ENCODE data around the gene MS4A6E.

MS4A6E gene

DNA sequence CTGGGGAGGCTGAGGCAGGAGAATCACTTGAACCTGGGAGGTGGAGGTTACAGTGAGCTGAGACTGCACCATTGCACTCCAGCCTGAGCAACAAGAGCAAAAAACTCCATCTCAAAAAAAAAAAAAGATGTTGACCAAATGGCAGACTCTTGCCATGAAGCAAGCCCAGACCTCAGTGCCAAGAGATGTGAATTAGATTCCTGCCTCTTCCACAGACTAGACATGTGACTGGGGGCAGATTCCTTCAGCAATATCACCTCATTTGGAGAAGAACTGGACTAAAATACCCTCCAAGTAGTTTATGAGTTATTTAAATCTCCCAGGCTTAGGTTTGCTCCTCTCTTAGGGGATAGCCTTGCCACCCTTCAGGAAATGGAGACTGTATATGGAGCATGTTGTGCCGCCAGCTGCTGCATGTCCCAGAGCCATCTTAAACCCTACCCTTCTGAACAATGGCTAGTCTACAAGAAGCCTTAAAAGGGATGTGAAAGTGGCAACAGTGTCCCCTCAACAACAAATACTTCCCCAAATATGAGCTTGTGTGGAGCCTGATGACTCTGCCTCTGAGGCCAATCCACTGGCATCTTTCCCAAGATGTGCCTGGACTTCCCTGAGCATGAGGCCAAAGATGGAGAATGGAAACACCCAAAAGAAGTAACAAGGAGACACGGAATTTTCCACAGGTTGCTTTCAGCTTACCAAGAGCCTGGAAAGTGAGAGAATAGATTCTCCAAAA is 50.5 kb downstream of the MS4A6E start:
- DNase-seq, result no peak

DNA sequence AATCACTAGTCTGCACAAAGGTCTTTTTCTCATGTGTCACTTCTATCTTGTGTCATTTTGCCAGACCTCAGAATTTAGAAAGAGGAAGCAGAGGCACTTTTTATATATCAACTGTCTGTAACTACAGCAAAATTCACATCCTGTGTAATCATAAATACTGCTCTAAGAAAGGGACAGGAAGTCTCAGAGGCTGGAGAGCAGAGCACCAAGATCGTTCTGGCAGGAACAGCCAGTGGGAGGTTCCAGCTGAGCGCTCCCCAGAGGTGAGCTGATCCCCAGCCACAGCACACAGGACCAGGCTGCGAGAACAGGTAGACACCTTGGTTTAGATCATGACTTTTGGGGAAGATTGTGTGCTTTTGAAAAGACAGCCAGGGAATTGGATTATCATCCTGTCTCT is 51.3 kb downstream of the MS4A6E start, which contains the start of gene MS4A7:
MS4A7 (plus strand) TSS at position 179 of the 400 bp plus-strand sequence. CDS start 4,610 bp downstream, outside the sequence.
- DNase-seq, result no peak

DNA sequence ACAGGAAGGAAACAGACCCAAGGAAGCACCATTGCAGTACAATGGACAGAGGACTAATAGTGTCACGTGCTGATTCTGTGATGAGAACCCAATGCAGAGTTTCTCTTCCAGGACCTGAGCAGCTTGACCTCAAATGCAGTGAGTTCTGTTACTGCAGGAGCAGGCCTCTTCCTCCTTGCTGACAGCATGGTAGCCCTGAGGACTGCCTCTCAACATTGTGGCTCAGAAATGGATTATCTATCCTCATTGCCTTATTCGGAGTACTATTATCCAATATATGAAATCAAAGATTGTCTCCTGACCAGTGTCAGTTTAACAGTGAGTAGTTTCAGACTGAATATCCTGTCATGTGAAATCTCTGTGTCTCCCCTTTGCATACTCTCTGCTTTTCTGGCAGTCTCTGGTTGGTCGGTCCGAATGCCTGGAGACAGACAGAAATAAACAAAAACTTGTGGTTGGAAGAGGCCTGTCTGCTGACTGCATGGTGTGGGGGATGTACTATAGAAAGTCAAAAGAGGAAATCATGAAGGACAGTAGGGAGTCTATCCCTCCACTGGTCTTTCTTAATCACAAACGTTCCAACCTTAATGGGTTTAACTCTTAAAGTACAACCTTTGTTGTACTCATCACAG is 62.3 kb downstream of the MS4A6E start:
- no peak for DNase-seq

- DNase-seq, result no peak
Observed at GRCh38 chr11:60390419-60390818, 63.4 kb downstream of the MS4A6E start.

Measured in NCI-H1092 (cell line).